Activated CD4-positive, alpha-beta T cell treated with anti-CD3 and anti-CD28 coated beads for 36 hours (primary cell): ENCODE results near the gene THRB. TPM values are rescaled to one million over a fixed set of nuclear protein-coding genes. Genes with fewer than 3 reads are reported as not detected.

Source experiments
- ATAC-seq: fragments of 200-7000 bp; cut with Tn5 transposase; one replicate; pipeline ENCODE4 v1.10.0; 2021; ENCODE audit warnings: mild to moderate bottlenecking, moderate library complexity
- CTCF ChIA-PET: fragments of 350-600 bp; sonication (Branson Sonifier 250); formaldehyde crosslinking; loops from one replicate; lab custom pipeline; 2021; ENCODE audit warnings: antibody characterized with exemption; lab: Charles Lee
- POLR2A ChIA-PET: fragments of 350-600 bp; sonication (Branson Sonifier 250); formaldehyde crosslinking; loops from one replicate; lab custom pipeline; 2021; ENCODE audit warnings: antibody characterized with exemption, inconsistent platforms; lab: Charles Lee
- DNase-seq: peaks from one replicate; pipeline ENCODE4 v3.0.0-alpha.2; 2020
- H3K27ac Mint-ChIP-seq: one replicate; pipeline ENCODE4 v1.8.0; 2021; ENCODE audit warnings: mixed read lengths
- H3K27me3 Mint-ChIP-seq: one replicate; pipeline ENCODE4 v1.8.0; 2021; ENCODE audit warnings: mixed read lengths
- H3K36me3 Mint-ChIP-seq: one replicate; pipeline ENCODE4 v1.8.0; 2021; ENCODE audit warnings: low read depth, mixed read lengths
- H3K4me1 Mint-ChIP-seq: one replicate; pipeline ENCODE4 v1.8.0; 2021; ENCODE audit warnings: mixed read lengths
- H3K4me3 Mint-ChIP-seq: one replicate; pipeline ENCODE4 v1.8.0; 2021; ENCODE audit warnings: mild to moderate bottlenecking, moderate library complexity, mixed read lengths
- H3K9me3 Mint-ChIP-seq: one replicate; pipeline ENCODE4 v1.8.0; 2021; ENCODE audit warnings: low read depth, mixed read lengths
- intact Hi-C, 2 experiments: fragments of 100-400 bp; cut with DNase I in 1 of 2; cut with micrococcal nuclease in 1 of 2; formaldehyde crosslinking; loops; one replicate each; pipeline versions ENCODE4 v1.14.2 to v1.15.1; 2022 to 2024; cut with DNase I, micrococcal nuclease
- total RNA-seq, 2 experiments: library from RNA; stranded (reverse); gene quantifications; one replicate each; pipeline ENCODE4 v1.2.3, GENCODE V29; 2021

The THRB gene
- total RNA-seq, 2 experiments from 2014 or later: not detected

GRCh38 chr3:24157106-24157505 is 337.5 kb downstream of the THRB start:
- Mint-ChIP-seq H3K27ac (no peak overlapping the region), H3K4me3 (no peak overlapping the region), H3K27me3 (peaks cover 15% of the 10 kb centered on the region), H3K9me3 (no peaks in the 10 kb centered on the region), H3K4me1 (peaks cover 28% of the 10 kb centered on the region), H3K36me3 (no peaks in the 10 kb centered on the region)
- ATAC-seq (no peak), DNase-seq (no peak)
- CTCF ChIA-PET: no interaction called here
- intact Hi-C loops: loop anchor here in 1 of 2 experiments (5.0 to 10.0 kb wide), 2 partner anchors 210 to 352 kb away; partner anchors contain the start of genes NR1D2 and UBE2E1
- POLR2A ChIA-PET: interaction anchor here (1.0 kb wide), 1 partner anchor 240 kb away, joined by 3 read pairs; the partner anchor contains the start of genes NKIRAS1 and RPL15

GRCh38 chr3:24156466-24156865 is 338.2 kb downstream of the THRB start:
- intact Hi-C loops: loop anchor here in 1 of 2 experiments (5.0 to 10.0 kb wide), 2 partner anchors 209 to 352 kb away; partner anchors contain the start of genes NR1D2 and UBE2E1
- DNase-seq: peak; percentile 12
- ChIA-PET CTCF (no interaction called here), POLR2A (interaction anchor here (1.0 kb wide), 1 partner anchor 239 kb away, joined by 3 read pairs; the partner anchor contains the start of genes NKIRAS1 and RPL15)
- Mint-ChIP-seq H3K36me3 (no peaks in the 10 kb centered on the region), H3K9me3 (no peaks in the 10 kb centered on the region), H3K4me1 (peaks cover 28% of the 10 kb centered on the region), H3K4me3 (no peak overlapping the region), H3K27ac (no peak overlapping the region), H3K27me3 (peaks cover 15% of the 10 kb centered on the region)
- peak; percentile 43 for ATAC-seq

GRCh38 chr3:24155276-24155675 is 339.4 kb downstream of the THRB start:
- H3K4me1 Mint-ChIP-seq: peaks cover 28% of the 10 kb centered on the region
- DNase-seq (no peak), ATAC-seq (no peak)
- peaks cover 11% of the 10 kb centered on the region for H3K27me3 Mint-ChIP-seq
- ChIA-PET POLR2A (no interaction called here), CTCF (no interaction called here)
- no peak overlapping the region for H3K4me3 Mint-ChIP-seq
- intact Hi-C loops: loop anchor here in 1 of 2 experiments (5.0 to 10.0 kb wide), 2 partner anchors 208 to 350 kb away; partner anchors contain the start of genes NR1D2 and UBE2E1
- H3K9me3 Mint-ChIP-seq: no peaks in the 10 kb centered on the region
- H3K36me3 Mint-ChIP-seq: no peaks in the 10 kb centered on the region
- peak overlapping the region; percentile 7 for H3K27ac Mint-ChIP-seq

GRCh38 chr3:24154781-24155180 is 339.9 kb downstream of the THRB start:
- ChIA-PET CTCF (interaction anchor here (0.6 kb wide), 1 partner anchor 288 kb away, joined by 4 read pairs; no protein-coding TSS in a partner anchor), POLR2A (no interaction called here)
- ATAC-seq (peak; percentile 9), DNase-seq (no peak)
- H3K9me3 Mint-ChIP-seq: no peaks in the 10 kb centered on the region
- peaks cover 28% of the 10 kb centered on the region for H3K4me1 Mint-ChIP-seq
- H3K36me3 Mint-ChIP-seq: no peaks in the 10 kb centered on the region
- intact Hi-C loops: loop anchor here (1.0 to 10.0 kb wide), 3 partner anchors 150 to 350 kb away; partner anchors contain the start of genes NR1D2 (in 1 of the 2) and UBE2E1 (in 1 of the 2)
- peaks cover 8% of the 10 kb centered on the region for H3K27me3 Mint-ChIP-seq
- H3K4me3 Mint-ChIP-seq: no peak overlapping the region
- peak overlapping the region; percentile 7 for H3K27ac Mint-ChIP-seq

- peak; percentile 80 for ATAC-seq
- peaks cover 7% of the 10 kb centered on the region for H3K27me3 Mint-ChIP-seq
- H3K4me3 Mint-ChIP-seq: no peak overlapping the region
- peaks cover 28% of the 10 kb centered on the region for H3K4me1 Mint-ChIP-seq
- no peak for DNase-seq
- H3K9me3 Mint-ChIP-seq: no peaks in the 10 kb centered on the region
- H3K27ac Mint-ChIP-seq: peak overlapping the region; percentile 7
- no peaks in the 10 kb centered on the region for H3K36me3 Mint-ChIP-seq
- ChIA-PET CTCF (interaction anchor here (0.6 to 1.0 kb wide), 2 partner anchors 10 to 288 kb away, joined by 3 to 4 read pairs; no protein-coding TSS in a partner anchor), POLR2A (no interaction called here)
- intact Hi-C loops: loop anchor here (1.0 to 10.0 kb wide), 2 partner anchors 150 to 349 kb away; partner anchors contain the start of gene UBE2E1 (in 1 of the 2)
These were observed 340.5 kb downstream of the THRB start for GRCh38 chr3:24154013-24154695.

- no peak overlapping the region for H3K4me3 Mint-ChIP-seq
- no peak for ATAC-seq
- intact Hi-C loops: loop anchor here in 1 of 2 experiments (10.0 kb wide), 1 partner anchor 347 kb away; the partner anchor contains the start of gene UBE2E1
These were observed 343.1 kb downstream of the THRB start for GRCh38 chr3:24151594-24151993.

GRCh38 chr3:24149032-24149431 is 345.6 kb downstream of the THRB start:
- Mint-ChIP-seq H3K27ac (no peak overlapping the region), H3K4me1 (peaks cover 6% of the 10 kb centered on the region), H3K27me3 (peaks cover 4% of the 10 kb centered on the region), H3K36me3 (no peaks in the 10 kb centered on the region), H3K9me3 (no peaks in the 10 kb centered on the region), H3K4me3 (no peak overlapping the region)
- no peak for DNase-seq
- ChIA-PET CTCF (no interaction called here), POLR2A (no interaction called here)
- intact Hi-C loops: loop anchor here in 1 of 2 experiments (2.0 kb wide), 1 partner anchor 150 kb away; no protein-coding TSS in a partner anchor
- no peak for ATAC-seq

More at GRCh38 chr3:24151594-24151993, 343.1 kb downstream of the THRB start:
- Mint-ChIP-seq H3K9me3 (no peaks in the 10 kb centered on the region), H3K4me1 (peaks cover 23% of the 10 kb centered on the region), H3K27me3 (peaks cover 6% of the 10 kb centered on the region), H3K36me3 (no peaks in the 10 kb centered on the region), H3K27ac (no peak overlapping the region)
- ChIA-PET CTCF (no interaction called here), POLR2A (no interaction called here)
- DNase-seq: no peak

- no peak overlapping the region for H3K27ac Mint-ChIP-seq
- H3K4me1 Mint-ChIP-seq: no peaks in the 10 kb centered on the region
- H3K36me3 Mint-ChIP-seq: no peaks in the 10 kb centered on the region
These were observed 348.4 kb downstream of the THRB start for GRCh38 chr3:24145981-24146822.

GRCh38 chr3:24145481-24145880 is 349.2 kb downstream of the THRB start:
- no peaks in the 10 kb centered on the region for H3K4me1 Mint-ChIP-seq
- H3K27ac Mint-ChIP-seq: no peak overlapping the region
- POLR2A ChIA-PET: no interaction called here
- no peak overlapping the region for H3K4me3 Mint-ChIP-seq
- H3K36me3 Mint-ChIP-seq: no peaks in the 10 kb centered on the region
- CTCF ChIA-PET: no interaction called here
- peaks cover 3% of the 10 kb centered on the region for H3K27me3 Mint-ChIP-seq
- intact Hi-C loops: no loop called here
- no peaks in the 10 kb centered on the region for H3K9me3 Mint-ChIP-seq
- ATAC-seq (no peak), DNase-seq (no peak)

More at GRCh38 chr3:24145981-24146822, 348.4 kb downstream of the THRB start:
- peaks cover 3% of the 10 kb centered on the region for H3K27me3 Mint-ChIP-seq
- no peak overlapping the region for H3K4me3 Mint-ChIP-seq
- no peak for ATAC-seq
- intact Hi-C loops: no loop called here
- ChIA-PET POLR2A (no interaction called here), CTCF (no interaction called here)
- no peaks in the 10 kb centered on the region for H3K9me3 Mint-ChIP-seq
- DNase-seq: no peak

GRCh38 chr3:24142127-24142526 is 352.5 kb downstream of the THRB start:
- Mint-ChIP-seq H3K4me3 (no peak overlapping the region), H3K27me3 (peaks cover 2% of the 10 kb centered on the region), H3K4me1 (no peaks in the 10 kb centered on the region), H3K9me3 (no peaks in the 10 kb centered on the region), H3K27ac (no peak overlapping the region), H3K36me3 (no peaks in the 10 kb centered on the region)
- ChIA-PET POLR2A (no interaction called here), CTCF (no interaction called here)
- intact Hi-C loops: no loop called here
- no peak for ATAC-seq
- DNase-seq: no peak

GRCh38 chr3:24141548-24141947 is 353.1 kb downstream of the THRB start:
- POLR2A ChIA-PET: no interaction called here
- ATAC-seq (no peak), DNase-seq (no peak)
- no peaks in the 10 kb centered on the region for H3K36me3 Mint-ChIP-seq
- intact Hi-C loops: no loop called here
- peaks cover 2% of the 10 kb centered on the region for H3K27me3 Mint-ChIP-seq
- CTCF ChIA-PET: no interaction called here
- no peaks in the 10 kb centered on the region for H3K4me1 Mint-ChIP-seq
- H3K27ac Mint-ChIP-seq: no peak overlapping the region
- no peaks in the 10 kb centered on the region for H3K9me3 Mint-ChIP-seq
- H3K4me3 Mint-ChIP-seq: no peak overlapping the region
